ENCODE data around the gene BDKRB2. TPM values are rescaled to one million over a fixed set of nuclear protein-coding genes. Genes with fewer than 3 reads are reported as not detected.

The BDKRB2 gene
- total RNA-seq, 1 donor from 2014 or later: 0.49 TPM

DNA sequence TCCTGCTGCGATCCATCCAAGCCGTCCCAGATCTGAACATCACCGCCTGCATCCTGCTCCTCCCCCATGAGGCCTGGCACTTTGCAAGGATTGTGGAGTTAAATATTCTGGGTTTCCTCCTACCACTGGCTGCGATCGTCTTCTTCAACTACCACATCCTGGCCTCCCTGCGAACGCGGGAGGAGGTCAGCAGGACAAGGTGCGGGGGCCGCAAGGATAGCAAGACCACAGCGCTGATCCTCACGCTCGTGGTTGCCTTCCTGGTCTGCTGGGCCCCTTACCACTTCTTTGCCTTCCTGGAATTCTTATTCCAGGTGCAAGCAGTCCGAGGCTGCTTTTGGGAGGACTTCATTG lies 59.5 kb downstream of the BDKRB2 start:
- intact Hi-C loops (cut with micrococcal nuclease): no loop called here

DNA sequence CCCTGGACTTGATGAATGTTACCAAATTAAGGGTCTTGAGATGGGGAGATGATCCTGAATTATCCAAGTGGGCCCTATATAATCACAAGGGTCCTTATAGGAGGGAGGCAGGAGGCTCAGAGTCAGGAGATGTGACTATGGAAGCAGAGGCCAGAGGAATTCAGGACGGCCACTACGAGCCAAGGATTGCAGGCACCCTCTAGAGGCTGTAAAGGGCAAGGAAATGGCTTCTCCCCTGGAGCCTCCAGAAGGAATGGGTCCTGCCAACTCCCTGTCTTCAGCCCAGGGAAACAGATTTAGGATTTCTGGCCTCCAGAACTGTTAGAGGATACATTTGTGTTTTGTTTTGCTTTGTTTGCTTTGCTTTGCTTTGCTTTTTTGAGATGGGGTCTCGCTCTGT lies 60.2 kb downstream of the BDKRB2 start:
- TF ChIP-seq, protein P1, sequence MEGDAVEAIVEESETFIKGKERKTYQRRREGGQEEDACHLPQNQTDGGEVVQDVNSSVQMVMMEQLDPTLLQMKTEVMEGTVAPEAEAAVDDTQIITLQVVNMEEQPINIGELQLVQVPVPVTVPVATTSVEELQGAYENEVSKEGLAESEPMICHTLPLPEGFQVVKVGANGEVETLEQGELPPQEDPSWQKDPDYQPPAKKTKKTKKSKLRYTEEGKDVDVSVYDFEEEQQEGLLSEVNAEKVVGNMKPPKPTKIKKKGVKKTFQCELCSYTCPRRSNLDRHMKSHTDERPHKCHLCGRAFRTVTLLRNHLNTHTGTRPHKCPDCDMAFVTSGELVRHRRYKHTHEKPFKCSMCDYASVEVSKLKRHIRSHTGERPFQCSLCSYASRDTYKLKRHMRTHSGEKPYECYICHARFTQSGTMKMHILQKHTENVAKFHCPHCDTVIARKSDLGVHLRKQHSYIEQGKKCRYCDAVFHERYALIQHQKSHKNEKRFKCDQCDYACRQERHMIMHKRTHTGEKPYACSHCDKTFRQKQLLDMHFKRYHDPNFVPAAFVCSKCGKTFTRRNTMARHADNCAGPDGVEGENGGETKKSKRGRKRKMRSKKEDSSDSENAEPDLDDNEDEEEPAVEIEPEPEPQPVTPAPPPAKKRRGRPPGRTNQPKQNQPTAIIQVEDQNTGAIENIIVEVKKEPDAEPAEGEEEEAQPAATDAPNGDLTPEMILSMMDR (IDR thresholded peaks at IDR 0.05; ENCODE audit: borderline replicate concordance): no peak
- no peak overlapping the region for H3K4me3 ChIP-seq
- H3K27ac ChIP-seq (replicated peaks): no peak overlapping the region
- DNase-seq: no peak
- no peaks in the 10 kb centered on the region for H3K4me1 ChIP-seq
- H3K9me3 ChIP-seq (replicated peaks): peaks cover 7% of the 10 kb centered on the region
- H3K27me3 ChIP-seq (ENCODE audit: low read depth): peaks cover 46% of the 10 kb centered on the region
- H3K36me3 ChIP-seq: no peaks in the 10 kb centered on the region
- intact Hi-C loops (cut with micrococcal nuclease): no loop called here

More for the DNA sequence above, 59.5 kb downstream of the BDKRB2 start:
- H3K27me3 ChIP-seq (ENCODE audit: low read depth): peaks cover 43% of the 10 kb centered on the region
- H3K27ac ChIP-seq (replicated peaks): no peak overlapping the region
- peaks cover 14% of the 10 kb centered on the region for H3K9me3 ChIP-seq (replicated peaks)
- H3K4me3 ChIP-seq: no peak overlapping the region
- H3K36me3 ChIP-seq: no peaks in the 10 kb centered on the region
- TF ChIP-seq, protein P1 (IDR thresholded peaks at IDR 0.05; ENCODE audit: borderline replicate concordance): no peak
- H3K4me1 ChIP-seq: no peaks in the 10 kb centered on the region
- DNase-seq: no peak

DNA sequence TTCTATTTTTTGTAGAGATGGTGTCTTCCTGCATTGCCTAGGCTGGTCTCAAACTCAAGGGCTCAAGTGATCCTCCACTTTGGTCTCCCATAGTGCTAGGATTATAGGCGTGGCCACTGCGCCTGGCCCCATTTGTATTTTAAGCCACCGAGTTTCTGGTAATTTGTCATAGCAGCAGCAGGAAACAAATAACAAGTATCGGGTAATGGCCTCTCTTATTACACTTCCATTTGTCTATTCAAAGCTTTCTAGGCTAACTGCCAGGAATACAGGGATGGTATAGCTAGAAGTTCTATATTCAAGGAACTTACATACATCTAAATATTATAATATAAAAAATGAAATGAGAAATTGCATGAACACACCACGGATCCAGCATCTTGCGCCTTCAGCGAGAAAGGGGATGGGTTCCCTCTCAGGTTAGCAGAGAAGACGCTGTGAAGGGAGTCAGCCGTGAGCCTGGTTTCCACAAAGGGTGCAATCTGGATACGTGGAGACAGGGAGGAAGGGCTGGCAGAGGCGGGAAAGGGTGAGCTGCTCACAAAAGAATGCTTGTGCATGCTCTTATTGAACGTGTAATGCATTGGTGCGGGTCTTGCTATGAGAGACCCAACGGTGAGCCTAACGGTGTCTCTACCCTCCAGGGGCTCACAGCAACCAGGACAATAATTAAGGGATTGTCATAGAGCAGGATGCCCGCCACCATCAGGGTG lies 60.9 kb downstream of the BDKRB2 start:
- intact Hi-C loops (cut with micrococcal nuclease): no loop called here
- DNase-seq: no peak
- Histone ChIP-seq H3K4me3 (no peak overlapping the region), H3K4me1 (no peaks in the 10 kb centered on the region), H3K9me3 (replicated peaks) (no peaks in the 10 kb centered on the region), H3K27me3 (ENCODE audit: low read depth) (peaks cover 46% of the 10 kb centered on the region), H3K36me3 (no peaks in the 10 kb centered on the region), H3K27ac (replicated peaks) (no peak overlapping the region)
- TF ChIP-seq, protein P1 (IDR thresholded peaks at IDR 0.05; ENCODE audit: borderline replicate concordance): no peak

DNA sequence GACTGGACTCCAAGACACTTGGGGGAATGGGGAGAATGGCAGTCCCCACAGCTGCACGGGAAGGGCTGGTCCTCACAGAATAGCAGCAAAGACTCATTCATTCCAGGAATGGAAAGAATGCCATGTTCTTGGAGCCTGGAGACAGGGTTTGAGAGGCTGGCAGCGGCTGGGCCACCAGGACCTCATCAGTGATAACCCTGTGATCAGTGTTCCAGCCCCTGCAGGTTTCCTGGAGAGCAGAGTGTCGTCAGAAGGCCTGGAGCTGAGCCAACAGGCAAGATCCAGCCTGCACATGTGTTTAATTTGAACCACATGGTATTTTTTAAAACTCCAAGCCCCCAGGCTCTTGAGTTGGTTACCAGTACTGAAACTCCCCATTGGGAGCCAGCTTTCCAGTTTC lies 62.7 kb downstream of the BDKRB2 start:
- Histone ChIP-seq H3K9me3 (replicated peaks) (peaks cover 13% of the 10 kb centered on the region), H3K36me3 (no peaks in the 10 kb centered on the region), H3K4me3 (no peak overlapping the region), H3K27me3 (ENCODE audit: low read depth) (peaks cover 32% of the 10 kb centered on the region), H3K4me1 (no peaks in the 10 kb centered on the region), H3K27ac (replicated peaks) (no peak overlapping the region)
- DNase-seq: no peak
- TF ChIP-seq, protein P1 (IDR thresholded peaks at IDR 0.05; ENCODE audit: borderline replicate concordance): no peak
- intact Hi-C loops (cut with micrococcal nuclease): no loop called here

DNA sequence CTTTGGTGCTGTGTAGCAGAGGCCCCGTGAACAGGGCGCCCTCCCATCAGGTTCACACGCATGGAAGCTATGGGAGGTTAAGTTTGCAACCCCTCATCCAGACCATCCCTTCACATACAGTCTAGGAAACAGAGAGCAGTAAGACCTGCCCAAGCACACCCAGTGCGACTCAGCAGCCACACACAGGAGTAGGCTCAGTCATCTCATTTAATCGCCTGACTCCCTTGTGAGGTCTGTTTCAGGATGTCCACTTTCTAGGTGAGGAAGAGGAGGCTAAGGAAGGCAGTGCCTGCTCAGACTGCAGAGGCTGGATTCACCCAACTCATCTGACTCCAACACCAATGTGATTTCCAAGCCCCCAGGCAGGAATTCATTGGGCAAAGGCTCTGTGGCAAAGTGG lies 63.3 kb downstream of the BDKRB2 start:
- H3K4me1 ChIP-seq: no peaks in the 10 kb centered on the region
- H3K9me3 ChIP-seq (replicated peaks): peaks cover 18% of the 10 kb centered on the region
- no peak for DNase-seq
- intact Hi-C loops (cut with micrococcal nuclease): no loop called here
- no peak overlapping the region for H3K27ac ChIP-seq (replicated peaks)
- no peak overlapping the region for H3K4me3 ChIP-seq
- TF ChIP-seq, protein P1 (IDR thresholded peaks at IDR 0.05; ENCODE audit: borderline replicate concordance): no peak
- H3K27me3 ChIP-seq (ENCODE audit: low read depth): peaks cover 32% of the 10 kb centered on the region
- no peaks in the 10 kb centered on the region for H3K36me3 ChIP-seq

Measured in left ventricle myocardium inferior (tissue), 1 donor.